NCI-H1092 (cell line): ENCODE results near the gene MEPE.

Source experiments
- DNase-seq: peaks from one replicate; lab custom pipeline; 2025; lab: John Stamatoyannopoulos, UW

MEPE gene, protein sequence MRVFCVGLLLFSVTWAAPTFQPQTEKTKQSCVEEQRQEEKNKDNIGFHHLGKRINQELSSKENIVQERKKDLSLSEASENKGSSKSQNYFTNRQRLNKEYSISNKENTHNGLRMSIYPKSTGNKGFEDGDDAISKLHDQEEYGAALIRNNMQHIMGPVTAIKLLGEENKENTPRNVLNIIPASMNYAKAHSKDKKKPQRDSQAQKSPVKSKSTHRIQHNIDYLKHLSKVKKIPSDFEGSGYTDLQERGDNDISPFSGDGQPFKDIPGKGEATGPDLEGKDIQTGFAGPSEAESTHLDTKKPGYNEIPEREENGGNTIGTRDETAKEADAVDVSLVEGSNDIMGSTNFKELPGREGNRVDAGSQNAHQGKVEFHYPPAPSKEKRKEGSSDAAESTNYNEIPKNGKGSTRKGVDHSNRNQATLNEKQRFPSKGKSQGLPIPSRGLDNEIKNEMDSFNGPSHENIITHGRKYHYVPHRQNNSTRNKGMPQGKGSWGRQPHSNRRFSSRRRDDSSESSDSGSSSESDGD

GRCh38 chr4:87832669-87833068, at the start of gene MEPE:
MEPE (plus strand) TSS chr4:87832969; CDS start chr4:87834715, 1,746 bp downstream.
- DNase-seq: no peak

DNA sequence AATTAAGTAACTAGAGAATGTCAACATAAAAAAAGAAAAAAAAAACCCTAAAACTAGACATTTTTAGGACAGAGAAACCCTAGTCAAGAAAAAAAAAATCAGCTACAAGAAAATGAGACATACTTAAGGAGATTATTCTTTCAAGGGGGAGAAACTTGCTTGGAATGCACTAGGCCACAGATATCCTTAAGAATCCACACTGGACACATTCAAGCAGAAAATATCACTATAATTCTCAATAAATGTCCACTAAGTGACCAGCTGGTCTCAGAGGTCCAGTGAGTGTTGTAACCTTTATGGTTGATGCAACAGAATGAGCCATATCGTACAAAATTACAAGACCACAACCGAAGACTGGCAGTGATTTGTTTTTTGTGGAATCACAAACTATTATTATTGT, 49.0 kb upstream of the MEPE start:
- DNase-seq: no peak

GRCh38 chr4:87785731-87786509, 46.8 kb upstream of the MEPE start:
- DNase-seq: no peak

GRCh38 chr4:87799301-87800113, 33.3 kb upstream of the MEPE start, which contains the start of gene IBSP:
IBSP (plus strand) TSS chr4:87799554; CDS start chr4:87802362, 2,808 bp downstream.
- no peak for DNase-seq

- DNase-seq: no peak
Measured at GRCh38 chr4:87802858-87803257, 29.9 kb upstream of the MEPE start.

- DNase-seq: no peak
Measured at GRCh38 chr4:87803421-87803820, 29.3 kb upstream of the MEPE start.

GRCh38 chr4:87804871-87805270, 27.9 kb upstream of the MEPE start:
- no peak for DNase-seq

DNA sequence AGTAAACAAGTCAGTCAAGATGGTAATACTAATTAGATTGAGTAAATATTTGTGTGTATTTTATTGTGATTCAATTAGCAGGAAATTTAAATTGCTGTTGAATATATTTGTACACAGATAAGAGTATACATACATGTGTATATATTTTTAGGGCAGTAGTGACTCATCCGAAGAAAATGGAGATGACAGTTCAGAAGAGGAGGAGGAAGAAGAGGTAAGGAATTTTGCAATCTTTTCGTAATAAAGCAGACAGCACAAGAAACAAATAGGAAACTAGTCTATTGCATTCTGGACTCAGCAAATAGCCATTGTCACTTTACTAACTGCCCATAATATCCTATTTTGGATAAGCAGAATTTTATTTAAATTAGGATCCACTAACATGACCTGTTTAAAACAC, 26.8 kb upstream of the MEPE start:
- DNase-seq: no peak

GRCh38 chr4:87806520-87806919, 26.2 kb upstream of the MEPE start:
- DNase-seq: no peak

DNA sequence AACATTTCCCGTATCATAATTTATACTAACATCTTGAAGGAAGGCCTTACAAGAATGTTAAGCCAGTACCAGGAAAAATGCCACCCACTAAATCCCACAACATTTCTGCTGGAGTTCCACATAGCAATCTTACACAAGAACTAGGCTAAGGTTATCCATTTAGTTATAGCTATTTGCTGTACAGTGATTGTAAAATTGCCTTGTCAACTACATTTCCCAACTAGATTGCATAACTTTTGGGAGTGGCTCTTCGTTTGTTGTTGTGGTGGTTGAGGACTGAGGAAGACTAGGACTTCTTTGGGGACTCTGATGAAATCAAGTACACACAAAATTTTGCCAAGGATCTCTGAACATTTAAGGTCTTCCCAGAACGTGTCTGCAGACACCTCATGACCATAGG, 25.4 kb upstream of the MEPE start:
- DNase-seq: no peak

- DNase-seq: no peak
Measured at GRCh38 chr4:87811977-87812376, 20.8 kb upstream of the MEPE start.

DNA sequence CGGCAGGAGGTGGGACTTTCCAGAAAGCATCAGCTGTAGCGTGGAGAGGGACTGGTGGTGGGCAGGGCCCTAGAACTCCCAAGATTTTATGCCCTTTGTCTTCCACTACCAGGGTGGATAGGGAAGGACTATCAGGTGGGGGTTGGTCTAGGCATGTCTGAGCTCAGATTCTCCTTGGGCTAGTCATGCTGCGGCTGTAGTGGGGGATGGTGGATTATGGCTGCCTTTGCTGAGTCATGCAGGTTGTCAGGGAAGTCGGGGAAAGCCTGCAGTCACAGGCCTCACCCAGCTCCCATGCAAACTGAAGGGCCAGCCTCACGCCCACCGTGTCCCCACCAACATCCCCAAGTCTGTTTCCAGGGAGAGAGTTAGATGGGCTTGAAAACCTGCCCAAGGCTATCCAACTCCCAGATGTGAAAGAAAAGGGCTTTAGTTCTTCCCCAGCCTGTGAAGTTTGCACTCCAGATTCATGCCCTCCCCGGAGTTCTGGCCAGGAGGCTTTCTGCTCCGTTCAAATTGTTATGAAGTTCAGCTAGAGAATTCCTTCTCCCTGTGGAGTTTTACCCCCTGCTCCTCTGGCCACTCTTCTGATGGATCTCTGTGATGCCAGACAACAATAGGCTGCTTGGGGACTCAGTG, 13.4 kb upstream of the MEPE start:
- DNase-seq: no peak

DNA sequence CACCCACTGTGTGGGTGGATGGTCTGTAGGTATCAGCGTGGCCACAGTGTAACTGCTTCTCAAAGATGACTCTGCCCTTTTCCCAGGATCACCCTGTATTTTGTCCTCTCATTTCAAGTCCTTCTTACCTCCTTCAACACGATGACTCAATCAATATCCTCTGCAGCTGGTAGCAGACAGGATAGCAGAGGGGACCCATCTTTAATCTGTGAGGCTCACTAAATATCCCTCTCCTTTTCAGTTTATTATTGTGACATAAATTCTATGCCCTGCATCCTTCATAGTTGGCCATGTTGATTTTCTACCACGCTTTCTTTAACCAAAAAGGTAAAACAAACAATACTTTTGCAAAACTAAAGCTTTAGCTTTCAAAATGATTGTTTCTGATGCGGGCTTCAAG, 9.6 kb upstream of the MEPE start:
- no peak for DNase-seq

DNA sequence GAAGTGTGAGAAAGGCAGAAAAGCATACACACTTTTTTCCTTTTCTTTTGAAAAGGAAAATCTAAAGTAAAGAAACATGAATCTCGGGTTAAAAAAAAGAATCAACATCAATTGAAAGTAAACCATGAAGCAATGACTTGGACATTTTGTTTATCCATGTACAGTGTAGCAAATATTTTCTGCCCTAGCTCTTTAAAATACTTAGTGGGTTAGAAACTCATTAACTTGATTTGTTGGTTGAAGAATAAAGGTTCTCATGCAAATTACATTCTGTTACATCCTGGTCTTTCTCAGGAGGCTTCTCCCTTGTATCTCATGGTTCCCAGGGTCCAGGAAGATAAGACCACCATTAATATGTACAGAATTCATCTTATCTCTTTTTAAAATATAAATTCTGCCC, 9.0 kb upstream of the MEPE start:
- no peak for DNase-seq

GRCh38 chr4:87824352-87824751, 8.4 kb upstream of the MEPE start:
- no peak for DNase-seq

- no peak for DNase-seq
Measured at GRCh38 chr4:87834401-87834800, 1.6 kb downstream of the MEPE start.

DNA sequence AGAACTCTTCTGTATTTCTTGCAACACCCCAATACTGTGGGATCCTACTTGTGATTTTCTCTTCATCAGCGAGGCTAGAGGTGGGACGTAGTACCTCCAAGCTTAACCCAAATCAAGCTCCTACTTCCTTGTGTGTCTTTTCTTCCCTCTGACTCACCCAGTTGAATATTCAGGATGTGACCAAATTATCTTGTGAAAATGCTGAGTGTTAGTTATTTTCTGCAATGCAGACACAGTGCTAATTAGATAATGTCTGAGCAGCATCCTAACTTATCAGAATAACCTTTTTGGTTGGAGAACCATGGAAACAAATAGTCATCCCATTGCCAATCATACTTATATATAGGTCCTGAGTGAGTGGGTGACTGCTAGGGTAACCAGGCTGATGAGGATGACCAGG, 2.4 kb downstream of the MEPE start:
- no peak for DNase-seq

DNA sequence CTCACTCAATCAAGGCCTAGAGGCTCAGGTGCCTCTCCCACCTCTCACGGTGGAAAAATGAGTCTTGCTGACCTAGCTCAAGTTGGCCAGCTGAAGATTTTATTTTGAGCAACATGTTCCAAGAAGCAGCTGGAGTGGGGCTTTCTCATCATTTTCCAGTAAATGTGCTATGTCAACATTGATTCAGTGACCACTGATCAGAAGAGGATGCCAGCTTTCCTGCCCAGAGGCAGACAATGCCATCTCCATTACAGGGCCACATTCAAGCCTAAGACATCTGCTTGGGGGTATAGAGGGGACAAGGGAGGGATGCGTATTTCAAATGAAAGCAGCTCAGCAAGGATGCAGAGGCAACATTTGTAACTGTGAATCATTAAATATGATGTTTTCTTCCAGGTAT, 3.0 kb downstream of the MEPE start:
- DNase-seq: no peak

DNA sequence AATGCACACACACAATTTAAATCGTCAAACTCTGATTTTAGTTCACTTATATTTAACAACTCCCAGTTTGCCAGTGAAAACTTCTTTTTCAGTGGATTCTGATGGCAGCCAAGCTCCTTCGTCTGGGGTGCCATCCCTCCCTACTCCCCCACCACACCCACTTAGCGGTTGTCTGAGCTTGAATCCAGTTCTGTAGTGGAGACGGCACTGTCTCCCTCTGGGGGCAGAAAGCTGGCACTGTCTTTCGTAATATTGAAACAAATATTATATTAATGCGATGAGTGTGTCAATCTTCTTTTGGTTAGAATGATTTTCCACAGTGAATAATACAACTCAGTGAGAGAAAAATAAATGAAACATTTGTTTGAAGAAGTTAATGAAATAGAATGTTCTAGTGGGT, 5.4 kb downstream of the MEPE start:
- no peak for DNase-seq

GRCh38 chr4:87838890-87839591, 6.3 kb downstream of the MEPE start:
- no peak for DNase-seq

GRCh38 chr4:87839592-87839946, 6.8 kb downstream of the MEPE start:
- DNase-seq: no peak
